ENCODE measurements around the gene SLC25A26. TPM values are rescaled to one million over a fixed set of nuclear protein-coding genes. Genes with fewer than 3 reads are reported as not detected.

Gene SLC25A26
- total RNA-seq, 4 donors from 2014 or later: 4.2 to 17.3 (median 12.2) TPM

- in situ Hi-C loops (cut with MboI; ENCODE audit: low pct_ligation_motif_present in 1 of 4, low pct_unique_long_range_greater_than_20kb in 1 of 4, low sequenced_read_pairs in 3 of 4): no loop called here
- no peaks in the 10 kb centered on the region for H3K9me3 ChIP-seq
These were observed 24.2 kb upstream of the SLC25A26 start for GRCh38 chr3:66196633-66197032.

GRCh38 chr3:66198437-66199088 is 22.2 kb upstream of the SLC25A26 start:
- H3K9me3 ChIP-seq: no peaks in the 10 kb centered on the region
- TF ChIP-seq POLR2A (IDR thresholded peaks at IDR 0.05) (no peak), EP300 (IDR thresholded peaks at IDR 0.05; ENCODE audit: low read depth) (no peak), POLR2AphosphoS5 (IDR thresholded peaks at IDR 0.05) (no peak), CTCF (IDR thresholded peaks at IDR 0.05) (no peak)
- DNase-seq: no peak
- no peak overlapping the region for H3K4me3 ChIP-seq
- peaks cover 0 to 5% (median 0%) of the 10 kb centered on the region in 4 donors for H3K4me1 ChIP-seq
- no peak overlapping the region for H3K27ac ChIP-seq
- in situ Hi-C loops (cut with MboI; ENCODE audit: low pct_ligation_motif_present in 1 of 4, low pct_unique_long_range_greater_than_20kb in 1 of 4, low sequenced_read_pairs in 3 of 4) (no loop called here), intact Hi-C loops (cut with DNase I; ENCODE audit: low total_unique reads) (no loop called here)
- no peaks in the 10 kb centered on the region for H3K36me3 ChIP-seq
- H3K27me3 ChIP-seq: peaks cover 14% of the 10 kb centered on the region
- WGBS, 2 donors (ENCODE audit: low coverage in 1 of 2): 84 to 89% methylated on average over 5 to 7 of the region's 7 CpGs

More at GRCh38 chr3:66196633-66197032, 24.2 kb upstream of the SLC25A26 start:
- H3K4me3 ChIP-seq: no peak overlapping the region
- no peak for TF ChIP-seq POLR2AphosphoS5 (IDR thresholded peaks at IDR 0.05)
- TF ChIP-seq EP300 (IDR thresholded peaks at IDR 0.05; ENCODE audit: low read depth): no peak
- TF ChIP-seq POLR2A (IDR thresholded peaks at IDR 0.05): no peak
- TF ChIP-seq CTCF (IDR thresholded peaks at IDR 0.05): peak in 2 of 5 experiments; percentile 12 to 20
- peaks cover 0 to 5% (median 0%) of the 10 kb centered on the region in 4 donors for H3K4me1 ChIP-seq
- H3K36me3 ChIP-seq: no peaks in the 10 kb centered on the region
- no peak overlapping the region for H3K27ac ChIP-seq
- intact Hi-C loops (cut with DNase I; ENCODE audit: low total_unique reads): no loop called here
- DNase-seq: no peak
- H3K27me3 ChIP-seq: peaks cover 14% of the 10 kb centered on the region

- no peak for TF ChIP-seq CTCF (IDR thresholded peaks at IDR 0.05)
- TF ChIP-seq POLR2A (IDR thresholded peaks at IDR 0.05): no peak
- no peak for TF ChIP-seq POLR2AphosphoS5 (IDR thresholded peaks at IDR 0.05)
- no peak for TF ChIP-seq EP300 (IDR thresholded peaks at IDR 0.05; ENCODE audit: low read depth)
- 57 to 81% methylated on average over 1 of the region's 1 CpG for WGBS, 2 donors (ENCODE audit: low coverage in 1 of 2)
- H3K27me3 ChIP-seq: peaks cover 10% of the 10 kb centered on the region
- DNase-seq: no peak
- in situ Hi-C loops (cut with MboI; ENCODE audit: low pct_ligation_motif_present in 1 of 4, low pct_unique_long_range_greater_than_20kb in 1 of 4, low sequenced_read_pairs in 3 of 4): no loop called here
- intact Hi-C loops (cut with DNase I; ENCODE audit: low total_unique reads): no loop called here
- H3K4me3 ChIP-seq: no peak overlapping the region
- H3K36me3 ChIP-seq: no peaks in the 10 kb centered on the region
- H3K27ac ChIP-seq: no peak overlapping the region
- peaks cover 0 to 5% (median 0%) of the 10 kb centered on the region in 4 donors for H3K4me1 ChIP-seq
- no peaks in the 10 kb centered on the region for H3K9me3 ChIP-seq
These were observed 21.7 kb upstream of the SLC25A26 start for GRCh38 chr3:66199089-66199473.

GRCh38 chr3:66200147-66200546 is 20.7 kb upstream of the SLC25A26 start:
- in situ Hi-C loops (cut with MboI; ENCODE audit: low pct_ligation_motif_present in 1 of 4, low pct_unique_long_range_greater_than_20kb in 1 of 4, low sequenced_read_pairs in 3 of 4): no loop called here
- WGBS, 2 donors (ENCODE audit: low coverage in 1 of 2): 22 to 26% methylated on average over 1 to 3 of the region's 3 CpGs
- Histone ChIP-seq H3K27ac (no peak overlapping the region), H3K4me1 (peaks cover 0 to 5% (median 0%) of the 10 kb centered on the region in 4 donors), H3K9me3 (no peaks in the 10 kb centered on the region), H3K36me3 (no peaks in the 10 kb centered on the region), H3K27me3 (peaks cover 4% of the 10 kb centered on the region), H3K4me3 (no peak overlapping the region)
- TF ChIP-seq POLR2AphosphoS5 (IDR thresholded peaks at IDR 0.05) (no peak), POLR2A (IDR thresholded peaks at IDR 0.05) (no peak), CTCF (IDR thresholded peaks at IDR 0.05) (no peak), EP300 (IDR thresholded peaks at IDR 0.05; ENCODE audit: low read depth) (no peak)
- no peak for DNase-seq
- intact Hi-C loops (cut with DNase I; ENCODE audit: low total_unique reads): no loop called here

Data from transverse colon (tissue), 4 donors.